ENCODE data around the gene FNIP2. TPM values are rescaled to one million over a fixed set of nuclear protein-coding genes. Genes with fewer than 3 reads are reported as not detected.

FNIP2 gene
- total RNA-seq, 1 donor from 2014 or later, result 63.0 TPM

DNA sequence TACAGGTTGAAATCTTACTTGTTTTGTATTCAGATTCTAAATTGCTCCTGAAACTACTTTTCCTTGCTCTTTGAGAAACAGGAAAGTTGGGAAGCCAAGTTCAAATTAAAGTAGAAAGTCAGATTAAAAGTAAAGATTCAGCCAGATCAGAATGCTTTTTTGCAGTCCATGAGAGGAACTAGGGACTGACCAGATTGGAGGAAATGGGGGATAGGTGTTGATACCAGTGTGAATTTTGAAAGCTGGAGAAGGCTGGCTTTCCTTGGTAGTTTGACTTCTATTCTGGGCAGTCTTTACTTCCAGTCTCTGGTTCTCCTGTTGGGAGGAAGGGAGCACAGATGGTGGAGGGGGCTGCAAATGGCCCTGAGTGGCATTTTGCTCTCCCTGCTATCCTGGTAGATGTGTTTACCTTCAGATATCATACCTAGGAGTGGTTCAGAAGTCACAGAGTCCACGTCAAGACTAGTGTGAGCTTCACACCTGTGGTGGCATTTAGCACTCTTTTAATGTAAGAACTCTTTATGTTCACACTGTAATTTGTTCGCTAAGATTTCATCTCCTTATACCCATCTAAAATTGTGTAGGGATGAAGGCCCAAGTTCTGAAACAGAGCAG lies 68.8 kb downstream of the FNIP2 start:
- no peak for DNase-seq (ENCODE audit: low spot score)

DNA sequence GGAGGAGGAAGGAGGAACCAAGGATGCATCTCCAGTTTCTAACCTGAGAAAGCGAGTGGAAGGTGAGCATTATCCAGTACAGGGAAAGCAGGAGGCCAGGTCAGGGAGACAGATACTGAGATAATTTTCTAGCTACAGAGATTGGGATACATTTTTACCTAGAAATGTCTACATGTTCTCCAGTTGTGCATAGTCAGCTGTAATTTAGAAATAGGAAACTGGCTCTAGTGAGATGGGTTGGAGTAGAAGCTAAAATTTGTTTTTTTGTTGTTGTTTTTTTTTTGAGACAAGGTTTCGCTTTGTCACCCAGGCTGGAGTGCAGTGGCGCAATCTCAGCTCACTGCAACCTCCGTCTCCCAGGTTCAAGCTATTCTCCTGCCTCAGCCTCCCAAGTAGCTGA lies 71.3 kb downstream of the FNIP2 start:
- DNase-seq (ENCODE audit: low spot score), result no peak

DNA sequence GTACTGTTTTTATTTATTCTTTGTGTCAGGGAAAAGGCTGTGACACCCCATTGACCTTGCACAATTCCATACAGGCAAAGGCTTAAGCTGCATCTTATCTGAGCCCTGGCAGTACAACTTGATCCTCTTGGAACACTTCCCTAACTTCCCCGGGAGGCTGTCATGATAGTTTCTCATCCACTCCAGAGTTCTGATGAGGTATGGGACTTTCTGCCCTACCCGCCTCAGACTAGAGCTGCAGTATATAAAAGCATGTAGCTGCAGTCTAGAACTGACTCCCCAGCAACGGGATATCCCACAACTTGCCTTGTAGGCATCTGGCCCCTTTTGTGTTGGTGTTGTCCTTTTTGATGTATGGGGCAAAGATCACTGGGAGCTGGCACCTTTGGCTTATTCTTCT lies 72.7 kb downstream of the FNIP2 start:
- no peak for DNase-seq (ENCODE audit: low spot score)

DNA sequence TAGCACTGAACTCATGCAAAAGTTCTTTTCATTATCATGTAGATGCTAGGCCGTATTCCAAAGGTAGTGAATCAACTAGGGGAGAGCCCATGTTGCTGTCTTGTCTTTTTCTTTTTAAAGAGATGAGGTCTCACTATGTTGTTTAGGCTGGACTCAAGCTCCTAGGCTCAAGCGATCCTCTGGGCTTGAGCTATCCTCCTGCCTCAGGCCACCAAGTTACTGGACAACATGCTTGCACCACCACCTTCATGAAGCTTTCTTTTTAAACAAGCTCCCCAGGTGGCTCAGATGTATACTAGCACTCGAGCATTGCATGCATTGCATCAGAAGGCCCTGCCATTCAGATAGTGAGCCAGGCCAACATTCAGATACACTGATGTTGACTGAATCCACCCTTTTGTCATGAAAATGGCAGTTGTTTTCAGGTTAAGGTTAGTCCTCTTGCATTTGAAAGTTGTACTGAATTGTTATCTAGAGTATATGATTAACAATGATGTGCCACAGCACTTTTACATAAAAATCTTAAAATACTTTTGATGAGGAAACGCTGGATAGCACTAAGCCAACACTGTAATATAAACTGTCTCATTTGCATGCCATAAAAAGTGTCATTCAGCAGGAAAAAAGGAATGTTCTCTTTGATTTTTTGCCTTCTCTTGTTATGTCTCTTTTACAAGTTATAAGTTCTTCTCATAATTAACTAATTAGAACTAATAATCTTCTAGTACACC lies 76.7 kb downstream of the FNIP2 start:
- DNase-seq (ENCODE audit: low spot score), result no peak

DNA sequence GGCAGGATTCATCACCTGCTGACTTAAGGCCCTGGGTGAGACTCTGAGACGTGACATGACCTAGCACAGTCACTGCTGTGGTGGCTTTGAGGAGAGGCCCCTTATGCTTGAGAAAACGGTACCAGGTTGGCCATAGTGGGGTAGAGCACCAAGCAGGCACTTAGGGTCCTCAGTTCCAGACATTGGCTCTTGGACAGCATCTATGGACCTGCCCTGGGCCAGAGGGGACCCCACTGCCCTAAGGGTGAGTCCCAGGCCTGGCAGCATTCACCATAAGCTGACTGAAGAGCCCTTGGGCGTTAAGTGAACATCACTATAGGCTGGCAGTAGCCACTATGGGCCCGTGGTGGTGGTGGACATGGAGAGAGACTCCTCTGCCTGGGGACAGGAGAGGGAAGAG lies 78.7 kb downstream of the FNIP2 start:
- no peak for DNase-seq (ENCODE audit: low spot score)

DNA sequence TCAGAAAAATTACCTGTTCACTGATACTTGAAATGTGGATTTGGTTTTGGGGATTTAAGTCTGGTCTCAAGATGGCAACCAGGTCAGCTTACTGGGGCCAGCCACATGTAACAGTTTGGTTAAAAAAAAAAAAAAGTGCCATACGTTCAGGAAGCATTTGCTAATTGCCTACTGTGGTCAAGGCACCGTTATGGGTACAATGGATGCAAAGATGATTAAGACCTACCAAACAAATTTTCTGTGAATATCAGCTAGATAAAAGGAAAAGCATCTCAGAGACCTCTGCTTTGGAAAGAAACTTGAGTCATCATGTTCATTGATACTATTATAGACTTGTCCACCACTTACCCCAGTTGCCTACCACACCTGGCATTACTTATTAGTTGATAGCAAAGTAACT lies 80.9 kb downstream of the FNIP2 start:
- DNase-seq (ENCODE audit: low spot score), result no peak

DNA sequence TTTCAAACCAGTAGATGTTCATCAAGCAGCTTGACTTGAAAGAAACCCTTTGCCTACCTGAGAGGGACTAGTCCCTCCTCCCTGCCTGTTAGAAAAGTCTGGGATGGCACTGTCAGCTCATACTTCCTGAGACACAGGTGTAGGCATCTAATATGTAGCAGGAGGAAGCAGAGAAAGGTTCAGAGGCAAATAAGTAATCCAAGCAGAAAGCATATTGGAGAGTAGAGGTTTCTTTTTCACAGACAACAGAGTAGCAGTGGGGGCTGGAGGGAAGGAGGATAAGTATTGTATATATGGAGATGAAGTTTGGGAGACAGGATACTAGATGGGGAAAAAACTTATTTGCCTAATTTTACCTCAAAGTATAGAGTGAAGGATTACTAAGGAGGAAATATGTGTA lies 81.5 kb downstream of the FNIP2 start:
- DNase-seq (ENCODE audit: low spot score), result no peak

DNA sequence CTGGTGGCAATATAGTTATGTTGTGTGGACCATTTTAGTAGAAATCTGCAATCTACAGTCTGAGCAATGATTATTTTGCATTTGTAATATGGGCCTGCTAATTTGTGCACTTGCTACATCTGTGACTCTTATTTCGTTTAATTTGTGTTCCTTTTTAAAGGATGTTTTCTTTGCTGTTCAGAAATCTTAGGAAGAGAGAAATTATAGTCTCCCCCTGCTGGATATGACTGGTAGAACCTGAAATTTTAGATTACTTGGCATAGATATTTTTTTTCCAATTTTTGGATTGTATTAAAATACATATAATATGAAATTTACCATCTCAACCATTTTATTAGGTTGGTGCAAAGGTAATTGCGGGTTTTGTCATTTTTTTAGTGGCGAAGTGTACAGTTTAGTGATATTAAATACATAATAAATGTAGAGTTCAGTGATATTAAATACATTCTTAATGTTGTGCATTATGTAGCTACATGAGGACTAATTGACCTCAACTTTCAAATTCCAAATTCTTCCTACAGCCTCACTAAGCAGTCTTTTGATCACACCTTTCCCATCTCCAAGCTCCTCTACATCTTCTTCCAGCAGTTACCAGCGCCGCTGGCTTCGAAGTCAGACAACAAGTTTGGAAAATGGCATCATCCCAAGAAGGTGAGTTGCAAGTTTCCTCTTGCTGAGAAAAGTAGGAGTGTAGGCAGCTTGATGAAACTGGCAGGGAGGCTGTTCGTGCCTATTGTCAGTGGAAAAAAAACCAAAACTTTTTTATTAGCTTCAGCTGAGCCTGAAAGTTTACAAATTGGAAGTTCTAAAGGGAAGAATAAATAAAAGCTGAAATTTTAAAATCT lies 82.2 kb downstream of the FNIP2 start:
- no peak for DNase-seq (ENCODE audit: low spot score)

DNA sequence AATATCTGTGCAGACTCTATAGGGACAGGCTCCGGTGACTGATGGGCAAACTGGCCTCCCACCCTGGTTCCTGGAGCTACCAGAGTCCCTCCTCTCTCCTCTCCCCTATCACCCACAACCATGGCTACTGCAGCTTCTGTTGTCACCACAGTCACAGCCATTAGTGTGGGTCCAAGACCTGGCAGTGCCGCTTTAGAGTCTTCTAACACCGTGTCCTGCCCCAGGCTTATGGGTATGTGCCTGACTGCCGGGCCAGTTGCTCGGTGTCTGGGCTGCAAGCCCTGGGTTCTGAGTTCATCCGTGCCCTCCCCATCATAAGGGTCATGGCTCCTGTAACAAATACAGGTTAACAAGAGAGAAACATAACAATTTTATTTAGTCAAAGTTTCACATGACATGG lies 85.4 kb downstream of the FNIP2 start:
- DNase-seq (ENCODE audit: low spot score), result no peak

DNA sequence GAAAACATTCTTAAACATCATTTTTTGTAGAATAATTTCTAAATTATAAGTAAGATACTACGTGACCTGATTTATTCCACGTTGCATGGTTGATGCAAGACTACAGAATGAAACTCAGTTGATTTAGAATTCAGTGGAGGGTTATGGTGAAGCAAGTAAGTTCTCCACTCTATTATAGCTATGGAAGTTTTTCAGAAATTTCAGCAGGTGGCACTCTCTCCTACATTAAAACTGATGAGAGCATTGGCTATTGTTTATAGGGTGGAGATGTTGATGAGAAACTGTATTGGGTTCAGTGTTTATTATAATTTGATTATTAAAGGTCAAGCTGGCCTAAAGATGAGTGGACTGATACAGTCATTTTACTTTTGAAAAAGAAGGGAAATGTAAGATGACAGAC lies 88.0 kb downstream of the FNIP2 start:
- no peak for DNase-seq (ENCODE audit: low spot score)

DNA sequence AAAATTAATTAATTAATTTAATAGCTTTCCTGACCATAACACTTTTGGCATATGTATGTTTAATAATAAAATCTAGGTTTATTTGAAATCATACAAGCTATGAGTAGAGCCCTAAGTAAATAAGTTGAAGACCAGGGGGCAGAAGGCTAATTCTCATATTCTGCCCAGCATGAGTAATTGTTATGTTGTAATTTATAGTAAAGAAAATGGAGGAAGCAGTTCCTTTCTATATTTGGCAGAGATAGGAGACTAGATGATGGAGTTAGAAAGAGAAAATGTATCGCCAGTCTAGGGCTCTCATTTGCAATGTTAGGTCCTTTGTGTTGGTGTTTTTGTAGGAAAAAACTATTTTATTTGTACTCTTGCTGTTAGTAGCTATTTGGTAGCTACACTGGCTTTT lies 89.1 kb downstream of the FNIP2 start:
- DNase-seq (ENCODE audit: low spot score), result no peak

DNA sequence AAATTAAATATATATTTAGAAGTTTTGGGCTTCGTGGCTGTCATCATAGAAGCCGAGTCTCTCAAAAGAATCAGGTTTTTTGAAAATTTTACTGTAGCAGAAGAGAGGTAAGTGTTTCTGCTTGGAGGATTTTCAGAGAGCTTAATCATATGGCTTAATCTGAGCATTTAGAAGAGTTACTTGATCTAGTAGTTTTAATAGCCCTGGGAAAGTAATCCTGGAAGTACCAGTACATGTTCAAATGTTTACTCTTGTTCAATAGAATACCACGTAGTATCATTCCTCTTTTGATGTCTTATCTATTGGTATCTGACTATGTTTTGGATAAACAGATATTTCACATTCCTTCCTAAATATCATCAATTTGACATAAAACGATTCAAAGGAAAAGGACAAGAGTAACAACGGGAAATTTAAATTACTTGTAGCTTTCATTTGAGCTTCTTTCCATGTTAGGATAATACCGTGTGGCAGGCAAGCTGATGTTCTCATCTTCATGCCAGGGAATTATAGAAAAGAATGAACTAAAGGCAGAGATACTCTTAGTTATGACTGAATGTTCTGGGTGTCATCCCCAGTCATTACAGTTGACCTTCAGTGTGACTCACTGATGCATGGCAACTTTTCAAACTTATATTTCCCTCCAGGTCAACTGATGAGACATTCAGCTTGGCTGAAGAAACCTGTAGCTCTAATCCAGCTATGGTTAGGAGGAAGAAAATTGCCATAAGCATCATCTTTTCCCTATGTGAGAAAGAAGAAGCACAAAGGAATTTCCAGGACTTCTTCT lies 89.8 kb downstream of the FNIP2 start:
- no peak for DNase-seq (ENCODE audit: low spot score)

DNA sequence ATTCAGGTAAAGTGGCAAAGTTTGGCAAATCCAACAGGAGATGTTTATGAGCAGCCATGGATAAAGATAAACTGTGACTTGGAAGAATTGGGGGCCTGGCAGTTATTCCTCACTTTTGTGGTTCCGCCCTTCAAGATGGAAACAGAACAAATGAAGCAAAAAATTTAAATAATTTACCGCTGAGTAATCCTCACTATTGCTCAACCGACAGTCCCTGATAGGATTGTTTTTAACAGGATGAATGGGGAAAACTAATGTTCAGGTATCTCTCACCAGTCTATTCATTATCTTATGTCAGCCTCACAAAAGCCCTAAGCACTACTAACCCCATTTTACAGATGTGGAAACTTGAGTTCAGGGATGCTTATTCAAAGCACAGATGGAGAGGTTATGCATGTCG lies 90.8 kb downstream of the FNIP2 start:
- no peak for DNase-seq (ENCODE audit: low spot score)

DNA sequence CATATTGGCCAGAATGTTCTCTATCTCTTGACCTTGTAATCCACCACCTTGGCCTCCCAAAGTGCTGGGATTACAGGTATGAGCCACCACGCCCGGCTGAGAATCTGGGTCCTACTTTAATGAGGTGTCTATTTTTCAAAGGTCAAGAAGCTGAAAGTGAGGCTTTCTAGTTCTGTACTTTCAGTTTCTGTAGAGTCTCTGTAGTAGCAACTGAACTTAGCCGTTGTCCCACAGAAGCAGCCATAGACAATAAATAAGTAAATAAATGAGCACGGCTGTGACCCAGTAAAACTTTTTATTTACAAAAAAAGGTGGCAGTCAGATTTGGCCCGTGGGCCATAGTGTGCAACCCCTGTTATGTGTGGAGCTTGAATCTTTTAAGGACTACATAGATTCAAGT lies 92.0 kb downstream of the FNIP2 start:
- DNase-seq (ENCODE audit: low spot score), result no peak

DNA sequence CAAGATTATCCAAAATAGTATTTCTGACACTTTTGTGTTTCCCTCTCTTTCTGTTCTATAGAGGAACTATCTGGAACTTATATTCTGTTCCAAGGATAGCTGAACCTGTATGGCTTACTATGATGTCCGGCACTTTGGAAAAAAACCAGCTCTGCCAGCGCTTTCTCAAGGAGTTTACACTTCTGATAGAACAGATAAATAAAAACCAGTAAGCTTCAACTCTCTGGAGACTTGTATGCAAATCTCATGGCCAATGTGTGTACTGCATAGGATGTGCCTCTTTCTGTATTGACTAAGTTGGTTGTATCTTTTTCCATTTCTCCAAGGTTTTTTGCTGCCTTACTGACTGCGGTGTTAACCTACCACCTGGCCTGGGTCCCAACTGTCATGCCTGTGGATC lies 92.5 kb downstream of the FNIP2 start:
- DNase-seq (ENCODE audit: low spot score), result no peak

DNA sequence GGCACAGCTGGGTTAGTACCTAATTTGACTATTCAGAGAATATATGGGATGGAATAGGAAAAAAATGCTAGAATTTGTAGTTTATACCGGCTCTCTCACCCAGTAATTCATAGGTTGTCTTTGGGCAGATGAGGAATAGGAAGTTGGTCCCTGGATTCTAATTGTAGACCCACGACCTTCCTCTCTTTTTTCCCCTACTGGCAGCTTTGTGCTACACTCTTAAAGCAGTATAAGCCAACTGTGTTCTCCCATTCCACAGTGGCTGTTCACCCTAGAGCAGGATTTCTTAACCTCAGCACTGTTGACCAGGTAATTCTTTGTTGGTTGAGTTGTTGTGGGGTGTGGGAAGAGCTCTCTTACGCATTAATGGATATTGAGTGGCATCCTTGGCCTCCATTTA lies 92.9 kb downstream of the FNIP2 start:
- DNase-seq (ENCODE audit: low spot score), result no peak

DNA sequence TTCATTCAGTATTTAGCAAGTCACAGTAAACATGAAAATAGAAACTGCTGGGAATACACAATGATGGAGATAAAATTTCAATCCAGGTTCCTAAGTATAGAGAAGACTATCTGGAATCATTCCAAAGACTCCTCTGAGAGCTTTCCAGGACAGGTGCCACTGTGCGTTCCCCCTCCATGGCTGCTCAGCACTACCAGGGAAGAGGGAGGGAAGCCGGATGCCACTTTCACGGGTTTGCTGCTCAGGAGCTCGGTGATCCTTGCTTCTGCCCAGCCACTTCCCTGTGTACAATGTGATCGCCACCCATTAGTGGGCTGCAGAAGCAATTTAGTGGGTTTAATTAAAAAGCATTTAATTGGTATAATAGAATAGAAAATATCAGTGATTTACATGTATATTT lies 94.5 kb downstream of the FNIP2 start:
- DNase-seq (ENCODE audit: low spot score), result no peak

DNA sequence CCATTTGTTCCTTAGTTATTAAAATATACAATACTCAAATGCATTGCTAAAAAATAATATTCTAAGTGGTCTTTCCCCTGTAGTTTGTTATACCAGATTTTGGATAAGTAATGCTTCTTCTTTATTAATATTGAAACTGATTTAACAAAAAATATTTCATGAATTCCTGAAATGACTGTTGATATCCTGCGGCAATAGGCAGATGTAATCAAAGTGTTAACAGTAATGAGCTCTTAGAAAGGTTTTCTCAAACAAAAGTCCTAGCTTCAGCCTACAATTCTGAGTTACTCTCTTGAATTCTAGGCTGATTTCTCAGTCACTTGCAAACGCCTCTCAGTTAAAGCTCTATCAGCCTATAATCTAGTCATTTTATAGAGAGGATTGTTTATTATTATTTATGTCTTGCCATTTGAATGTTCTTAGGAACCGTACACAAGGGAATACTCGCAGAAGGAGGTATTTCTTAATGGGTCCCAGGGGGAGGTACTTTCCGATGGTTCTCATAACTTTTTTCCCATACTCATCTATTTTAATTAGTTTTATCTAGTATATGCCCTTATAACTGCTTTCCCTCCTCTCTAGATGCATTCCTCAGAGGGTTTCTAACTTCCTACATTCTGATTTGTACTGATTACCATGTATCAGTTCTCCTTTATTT lies 96.8 kb downstream of the FNIP2 start:
- no peak for DNase-seq (ENCODE audit: low spot score)

DNA sequence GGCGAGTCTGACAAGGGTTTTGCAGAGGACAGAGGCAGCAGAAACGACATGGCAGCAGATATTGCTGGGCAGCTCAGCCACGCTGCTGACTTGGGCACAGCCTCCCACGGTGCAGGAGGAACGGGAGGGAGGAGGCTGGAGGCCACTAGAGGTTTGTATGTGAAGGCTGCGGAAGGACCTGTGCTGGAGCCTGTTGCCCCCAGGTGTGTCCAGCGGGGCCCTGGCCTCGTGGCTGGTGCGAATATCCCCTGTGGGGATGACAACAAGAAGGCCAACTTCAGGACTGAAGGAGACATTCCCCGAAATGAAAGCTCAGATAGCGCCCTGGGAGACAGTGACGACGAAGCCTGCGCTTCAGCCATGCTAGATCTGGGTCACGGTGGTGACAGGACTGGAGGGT lies 100.2 kb downstream of the FNIP2 start:
- DNase-seq (ENCODE audit: low spot score), result no peak

DNA sequence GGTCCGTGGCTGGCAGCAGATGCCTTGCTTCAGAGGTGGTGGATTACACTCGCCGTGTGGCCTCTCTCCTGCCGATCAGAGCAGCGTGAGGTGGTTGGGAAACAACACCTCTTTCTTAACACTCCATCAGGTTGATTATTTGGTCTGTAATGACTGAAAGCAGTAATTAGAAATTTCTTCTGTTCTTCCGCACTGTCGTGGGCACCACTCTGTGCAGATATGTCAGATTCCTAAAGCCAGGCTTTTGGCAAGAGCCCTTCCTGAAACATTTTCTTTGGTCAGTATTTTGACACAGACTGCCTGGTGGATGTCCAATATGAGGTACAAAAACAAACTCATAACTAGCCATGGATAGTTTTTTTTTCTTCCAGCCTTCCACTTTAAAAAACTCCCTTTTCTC lies 100.9 kb downstream of the FNIP2 start:
- no peak for DNase-seq (ENCODE audit: low spot score)

DNA sequence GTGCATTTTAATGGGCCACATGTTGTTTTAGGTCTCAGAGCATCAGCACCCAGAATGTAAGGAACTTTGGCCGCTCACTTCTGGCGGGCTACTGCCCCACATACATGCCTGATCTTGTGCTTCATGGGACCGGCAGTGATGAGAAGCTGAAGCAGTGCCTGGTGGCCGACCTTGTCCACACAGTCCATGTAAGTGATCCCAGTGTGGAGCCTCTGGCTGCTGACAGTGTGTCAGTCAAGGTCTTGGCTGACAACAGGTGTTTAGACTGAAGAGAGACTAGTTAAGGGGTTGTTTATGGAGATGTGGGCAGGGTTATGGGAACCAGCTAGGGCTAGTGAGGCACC lies 101.4 kb downstream of the FNIP2 start:
- DNase-seq (ENCODE audit: low spot score), result no peak

All from mucosa of gallbladder (tissue), 1 donor.